ENCODE measurements around the gene RADIL.

RADIL gene

DNA sequence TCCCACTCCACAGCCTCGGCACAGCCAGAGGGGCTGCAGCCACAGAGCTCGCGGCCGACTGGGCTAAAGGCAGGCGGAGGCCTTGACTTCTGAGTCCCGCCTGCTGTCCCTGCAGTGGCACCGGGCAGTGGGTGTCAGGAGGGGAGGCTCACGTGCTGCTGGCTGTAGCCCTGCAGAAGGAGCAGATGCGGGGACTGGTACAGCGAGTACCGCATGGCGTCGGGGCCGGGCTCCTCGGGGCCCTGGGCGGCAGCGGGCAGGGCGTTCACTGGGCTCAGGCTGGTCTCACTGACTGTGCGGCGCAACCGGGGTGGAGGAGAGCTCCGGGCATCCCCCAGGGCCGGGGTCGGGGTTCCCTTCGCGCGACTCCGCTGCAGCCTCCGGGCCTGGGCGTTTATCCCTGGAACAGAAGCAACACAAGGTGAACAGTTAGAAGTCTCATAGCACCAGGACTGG lies 47.3 kb downstream of the RADIL start:
- no peak for DNase-seq (ENCODE audit: extremely low spot score)
- CTCF ChIA-PET, result interaction anchor here (0.6 kb wide), 1 partner anchor 11 kb away, joined by 4 read pairs; no protein-coding TSS in a partner anchor
- POLR2A ChIA-PET, result no interaction called here
- no peak for TF ChIP-seq HDGF (IDR thresholded peaks at IDR 0.05; ENCODE audit: borderline replicate concordance)
- TF ChIP-seq LEF1 (IDR thresholded peaks at IDR 0.05; ENCODE audit: borderline replicate concordance), result no peak

DNA sequence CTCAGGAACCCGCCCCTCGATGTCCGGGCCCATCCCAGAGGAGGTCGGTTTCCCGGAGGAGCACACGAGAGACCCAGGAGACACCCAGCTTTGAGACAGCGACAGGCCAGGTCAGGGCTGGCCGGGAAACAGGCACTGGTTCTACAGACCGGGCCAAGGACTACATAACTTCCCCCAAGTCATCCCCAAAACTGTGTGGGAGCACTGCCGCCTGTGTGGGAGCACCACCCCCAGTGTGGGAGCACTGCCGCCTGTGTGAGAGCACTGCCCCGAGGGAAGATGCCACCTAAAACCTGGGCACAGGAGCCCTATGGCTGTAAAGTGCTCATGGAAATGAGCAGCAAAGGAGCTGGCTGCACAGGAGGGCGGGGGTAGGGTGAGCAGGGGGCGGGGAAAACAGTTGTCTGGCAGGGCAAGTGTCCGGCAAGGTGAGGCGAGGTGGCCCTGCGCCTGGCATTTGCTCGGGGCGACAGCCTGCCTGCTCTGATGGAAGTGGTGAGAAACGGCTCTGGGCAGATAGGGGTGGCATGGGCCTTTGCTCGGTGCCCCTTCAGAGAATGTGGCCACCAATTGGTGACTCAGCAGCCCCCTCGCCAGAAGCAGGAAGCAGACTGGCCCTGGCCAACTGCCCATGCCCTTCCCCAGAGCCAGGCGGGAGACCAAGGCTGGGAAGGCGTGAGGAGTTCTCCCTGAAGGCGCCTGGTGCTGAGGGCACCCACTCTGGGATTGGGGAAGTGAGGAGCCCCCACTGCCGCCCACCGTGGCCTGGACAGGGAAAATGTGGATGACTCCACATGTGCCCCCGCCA lies 47.9 kb downstream of the RADIL start:
- ChIA-PET POLR2A (no interaction called here), CTCF (interaction anchor here (0.6 kb wide), 1 partner anchor 10 kb away, joined by 4 read pairs; no protein-coding TSS in a partner anchor)
- DNase-seq (ENCODE audit: extremely low spot score), result no peak
- TF ChIP-seq NFRKB (IDR thresholded peaks at IDR 0.05) (no peak), L3MBTL2 (conservative IDR thresholded peaks at IDR 0.05) (no peak), HDGF (IDR thresholded peaks at IDR 0.05; ENCODE audit: borderline replicate concordance) (no peak), ZNF384 (IDR thresholded peaks at IDR 0.05) (no peak), TARDBP (IDR thresholded peaks at IDR 0.05) (no peak), LEF1 (IDR thresholded peaks at IDR 0.05; ENCODE audit: borderline replicate concordance) (no peak), FOXM1 (IDR thresholded peaks at IDR 0.05; ENCODE audit: borderline replicate concordance) (no peak), ELF4 (IDR thresholded peaks at IDR 0.05) (no peak), CTBP1 (IDR thresholded peaks at IDR 0.05; ENCODE audit: borderline replicate concordance) (no peak), SUZ12 (IDR thresholded peaks at IDR 0.05) (no peak), ARNT (IDR thresholded peaks at IDR 0.05) (no peak), SP1 (IDR thresholded peaks at IDR 0.05) (no peak), FOXA1 (IDR thresholded peaks at IDR 0.05) (no peak), FOXK2 (IDR thresholded peaks at IDR 0.05) (no peak), BHLHE40 (IDR thresholded peaks at IDR 0.05; ENCODE audit: borderline replicate concordance) (no peak)

DNA sequence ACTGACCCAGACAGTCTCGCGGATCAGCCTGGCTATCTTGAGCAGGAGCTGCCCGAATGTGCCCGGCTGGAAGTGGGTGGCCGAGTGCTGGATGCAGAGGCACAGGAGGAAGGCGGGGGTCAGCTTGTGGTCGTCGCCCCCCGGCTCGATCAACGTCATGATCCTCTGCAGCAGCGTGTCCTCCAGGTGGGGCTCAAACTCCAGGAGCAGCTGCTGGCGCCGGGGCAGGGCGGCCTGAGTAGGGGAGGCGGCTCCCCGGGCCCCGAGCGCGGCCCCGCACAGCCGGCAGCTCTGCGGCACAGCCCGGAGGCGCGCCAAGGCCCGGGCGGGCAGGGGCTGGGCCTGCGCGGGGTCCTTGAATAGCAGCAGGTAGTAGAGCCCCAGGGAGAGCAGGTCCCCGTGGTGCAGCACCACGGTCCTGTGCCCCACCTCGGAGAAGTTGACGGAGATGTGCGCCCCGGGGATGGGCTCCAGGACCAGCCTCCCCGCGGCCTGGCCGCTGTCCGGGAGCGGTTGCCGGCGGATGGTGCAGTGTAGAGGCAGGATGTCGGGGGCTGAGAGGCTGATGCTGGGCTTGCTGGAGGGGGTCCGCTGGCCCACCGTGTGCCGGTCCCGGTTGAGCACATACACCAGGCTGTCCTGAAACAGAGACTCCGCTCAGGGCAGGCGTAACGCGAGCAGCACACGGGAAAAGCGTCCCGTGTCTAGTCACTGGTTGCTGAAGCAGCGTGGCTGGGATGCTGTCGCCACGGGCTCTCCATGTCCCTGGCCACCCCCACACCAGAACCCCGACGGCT lies 48.7 kb downstream of the RADIL start:
- POLR2A ChIA-PET, result interaction anchor here (1.3 kb wide), 1 partner anchor 48 kb away, joined by 3 read pairs; the partner anchor contains the start of gene RADIL
- TF ChIP-seq HDGF (IDR thresholded peaks at IDR 0.05; ENCODE audit: borderline replicate concordance) (no peak), NFRKB (IDR thresholded peaks at IDR 0.05) (no peak), ZNF384 (IDR thresholded peaks at IDR 0.05) (no peak), FOXK2 (IDR thresholded peaks at IDR 0.05) (no peak), SP1 (IDR thresholded peaks at IDR 0.05) (no peak), ARNT (IDR thresholded peaks at IDR 0.05) (no peak), L3MBTL2 (conservative IDR thresholded peaks at IDR 0.05) (no peak)
- TF ChIP-seq, protein P1, sequence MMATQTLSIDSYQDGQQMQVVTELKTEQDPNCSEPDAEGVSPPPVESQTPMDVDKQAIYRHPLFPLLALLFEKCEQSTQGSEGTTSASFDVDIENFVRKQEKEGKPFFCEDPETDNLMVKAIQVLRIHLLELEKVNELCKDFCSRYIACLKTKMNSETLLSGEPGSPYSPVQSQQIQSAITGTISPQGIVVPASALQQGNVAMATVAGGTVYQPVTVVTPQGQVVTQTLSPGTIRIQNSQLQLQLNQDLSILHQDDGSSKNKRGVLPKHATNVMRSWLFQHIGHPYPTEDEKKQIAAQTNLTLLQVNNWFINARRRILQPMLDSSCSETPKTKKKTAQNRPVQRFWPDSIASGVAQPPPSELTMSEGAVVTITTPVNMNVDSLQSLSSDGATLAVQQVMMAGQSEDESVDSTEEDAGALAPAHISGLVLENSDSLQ (IDR thresholded peaks at IDR 0.05), result no peak
- CTCF ChIA-PET, result interaction anchor here (0.6 kb wide), 1 partner anchor 25 kb away, joined by 3 read pairs; no protein-coding TSS in a partner anchor
- no peak for DNase-seq (ENCODE audit: extremely low spot score)

GRCh38 chr7:4833691-4834600 lies 49.6 kb downstream of the RADIL start:
- CTCF ChIA-PET, result no interaction called here
- TF ChIP-seq SP1 (IDR thresholded peaks at IDR 0.05) (no peak), ELF4 (IDR thresholded peaks at IDR 0.05) (no peak), LEF1 (IDR thresholded peaks at IDR 0.05; ENCODE audit: borderline replicate concordance) (no peak), FOXM1 (IDR thresholded peaks at IDR 0.05; ENCODE audit: borderline replicate concordance) (no peak)
- no peak for DNase-seq (ENCODE audit: extremely low spot score)
- POLR2A ChIA-PET, result interaction anchor here (1.3 kb wide), 1 partner anchor 49 kb away, joined by 3 read pairs; the partner anchor contains the start of gene RADIL

DNA sequence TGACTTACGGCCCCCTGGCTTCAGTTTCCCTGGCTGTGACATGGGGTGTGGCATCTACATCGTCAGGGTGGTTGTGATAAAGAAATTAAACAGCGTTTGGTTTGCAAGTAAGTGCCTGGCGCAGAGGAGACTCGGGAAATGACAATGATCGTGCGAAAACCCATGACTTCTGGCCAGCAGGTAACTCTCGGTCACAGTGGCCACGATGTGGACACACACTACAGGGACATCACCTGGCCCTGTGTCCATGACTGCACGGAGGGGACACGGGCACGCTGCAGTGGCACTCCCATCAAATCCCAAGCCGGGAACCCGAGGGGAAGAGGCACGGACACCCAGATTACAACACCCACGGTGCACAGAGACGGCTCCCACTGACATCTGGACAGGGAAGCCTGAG lies 50.3 kb downstream of the RADIL start:
- ChIA-PET CTCF (no interaction called here), POLR2A (interaction anchor here (1.3 kb wide), 1 partner anchor 50 kb away, joined by 3 read pairs; the partner anchor contains the start of gene RADIL)
- TF ChIP-seq FOXK2 (IDR thresholded peaks at IDR 0.05) (no peak), ELF4 (IDR thresholded peaks at IDR 0.05) (no peak), ARNT (IDR thresholded peaks at IDR 0.05) (no peak)
- no peak for DNase-seq (ENCODE audit: extremely low spot score)

DNA sequence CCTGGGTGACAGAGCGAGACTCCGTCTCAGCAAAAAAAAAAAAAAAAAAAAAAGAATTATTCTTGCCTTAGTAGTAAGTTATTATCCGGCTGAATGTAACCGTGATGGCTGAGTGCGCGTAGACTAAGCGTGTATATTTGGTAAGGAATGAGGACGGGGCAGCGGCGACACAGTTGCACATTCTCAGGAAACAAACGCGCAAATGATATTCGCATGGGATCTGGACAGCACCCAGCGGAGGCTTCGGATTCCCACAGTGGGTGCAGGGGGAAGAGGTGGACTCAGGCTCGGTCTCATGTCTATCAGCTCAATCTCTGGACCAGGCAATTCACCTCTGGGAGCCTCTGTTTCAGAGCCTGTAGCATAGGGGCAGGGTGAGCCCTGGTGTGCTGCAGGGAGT lies 50.8 kb downstream of the RADIL start:
- TF ChIP-seq TARDBP (IDR thresholded peaks at IDR 0.05) (no peak), ELF4 (IDR thresholded peaks at IDR 0.05) (no peak), ARNT (IDR thresholded peaks at IDR 0.05) (no peak)
- no peak for DNase-seq (ENCODE audit: extremely low spot score)
- ChIA-PET CTCF (no interaction called here), POLR2A (no interaction called here)

Data from HEK293T (cell line).